Prostate gland (tissue), 2 donors: ENCODE results near the gene LDAH.

ENCODE experiments used
- POLR2A ChIP-seq: fragments of 450-650 bp; IDR thresholded peaks from one replicate; pipeline ENCODE4 v1.6.1; 2016; ENCODE audit warnings: antibody characterized with exemption, mild to moderate bottlenecking
- POLR2AphosphoS5 ChIP-seq: sonication (generic); formaldehyde crosslinking; IDR thresholded peaks from one replicate; pipeline ENCODE4 v1.6.1; 2017; ENCODE audit warnings: antibody characterized with exemption
- TF ChIP-seq, protein P1 (sequence below), 4 experiments: fragments of 200-600 bp in 2 of 4; fragments of 450-650 bp in 2 of 4; sonication (generic) in 2 of 4; IDR thresholded peaks; 1 replicate in 3 of 4; 2 replicates in 1 of 4; pipeline ENCODE4 v1.5.1; 2016 to 2019; ENCODE audit warnings: antibody characterized with exemption in 4 of 4, mild to moderate bottlenecking in 2 of 4, moderate library complexity in 2 of 4

DNA sequence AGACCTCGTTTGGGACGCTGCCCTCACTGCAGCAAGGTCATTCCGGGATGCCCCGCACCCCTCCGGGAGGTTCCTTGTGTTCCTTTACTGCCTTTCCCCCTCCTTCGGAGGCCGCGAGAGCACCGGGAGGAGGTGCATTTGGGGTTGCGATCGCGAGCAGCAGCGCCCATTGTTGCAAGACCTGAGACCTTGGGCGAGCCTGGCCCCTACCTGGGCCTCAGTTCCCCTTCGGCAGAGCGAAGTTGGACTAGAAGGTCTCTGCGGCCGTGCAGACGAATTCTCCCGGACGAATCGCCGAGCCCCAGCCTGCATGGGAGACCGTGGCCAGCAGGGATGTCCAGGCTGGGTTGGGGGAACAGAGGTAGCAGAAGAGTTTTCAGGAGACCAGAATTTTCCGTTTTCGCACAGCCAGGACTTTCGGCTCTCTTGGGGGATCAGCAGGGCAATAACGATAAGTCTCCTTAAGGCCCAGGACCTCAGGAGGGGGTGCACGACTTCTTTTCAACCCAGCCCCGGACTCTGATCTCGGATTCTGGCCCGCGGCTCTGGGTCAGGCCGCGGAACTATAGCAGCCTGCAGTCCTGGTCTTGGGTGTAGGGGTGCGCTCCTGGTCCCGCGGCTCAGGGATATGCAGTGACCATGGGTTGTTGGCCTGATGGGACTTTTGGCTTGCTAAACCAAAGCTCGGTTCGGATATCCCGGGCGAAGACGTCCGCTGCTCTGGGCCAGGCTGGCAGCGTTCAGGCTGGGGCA, 153.2 kb downstream of the LDAH start:
- TF ChIP-seq, protein P1, sequence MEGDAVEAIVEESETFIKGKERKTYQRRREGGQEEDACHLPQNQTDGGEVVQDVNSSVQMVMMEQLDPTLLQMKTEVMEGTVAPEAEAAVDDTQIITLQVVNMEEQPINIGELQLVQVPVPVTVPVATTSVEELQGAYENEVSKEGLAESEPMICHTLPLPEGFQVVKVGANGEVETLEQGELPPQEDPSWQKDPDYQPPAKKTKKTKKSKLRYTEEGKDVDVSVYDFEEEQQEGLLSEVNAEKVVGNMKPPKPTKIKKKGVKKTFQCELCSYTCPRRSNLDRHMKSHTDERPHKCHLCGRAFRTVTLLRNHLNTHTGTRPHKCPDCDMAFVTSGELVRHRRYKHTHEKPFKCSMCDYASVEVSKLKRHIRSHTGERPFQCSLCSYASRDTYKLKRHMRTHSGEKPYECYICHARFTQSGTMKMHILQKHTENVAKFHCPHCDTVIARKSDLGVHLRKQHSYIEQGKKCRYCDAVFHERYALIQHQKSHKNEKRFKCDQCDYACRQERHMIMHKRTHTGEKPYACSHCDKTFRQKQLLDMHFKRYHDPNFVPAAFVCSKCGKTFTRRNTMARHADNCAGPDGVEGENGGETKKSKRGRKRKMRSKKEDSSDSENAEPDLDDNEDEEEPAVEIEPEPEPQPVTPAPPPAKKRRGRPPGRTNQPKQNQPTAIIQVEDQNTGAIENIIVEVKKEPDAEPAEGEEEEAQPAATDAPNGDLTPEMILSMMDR (IDR thresholded peaks at IDR 0.05): no peak
- no peak for TF ChIP-seq POLR2A
- TF ChIP-seq POLR2AphosphoS5: no peak
